ENCODE results near the gene ARID1B. TPM values are rescaled to one million over a fixed set of nuclear protein-coding genes. Genes with fewer than 3 reads are reported as not detected.

Gene ARID1B
- total and polyA plus RNA-seq, 4 donors: 49.8 to 90.9 (median 59.0) TPM

- peak in 1 of 6 donors; percentile 50 for DNase-seq (ENCODE audit: low read depth in 4 of 6, low spot score in 6 of 6)
- H3K9me3 ChIP-seq (ENCODE audit: control insufficient read depth, insufficient read depth, low read length): no peaks in the 10 kb centered on the region
- peaks cover 22% of the 10 kb centered on the region for H3K4me1 ChIP-seq (ENCODE audit: control insufficient read depth, insufficient read depth, low read length)
- H3K27ac ChIP-seq (ENCODE audit: low read depth, low read length): no peak overlapping the region
- no peaks in the 10 kb centered on the region for H3K27me3 ChIP-seq (ENCODE audit: control insufficient read depth, insufficient read depth, low read length)
- 71% methylated on average over 1 of the region's 6 CpGs for WGBS (ENCODE audit: insufficient coverage)
- no peak overlapping the region for H3K4me3 ChIP-seq (ENCODE audit: low read depth, low read length)
- H3K36me3 ChIP-seq (ENCODE audit: control insufficient read depth, insufficient read depth, low read length): peaks cover 11% of the 10 kb centered on the region
Measured at GRCh38 chr6:157091856-157092460, 314.8 kb downstream of the ARID1B start.

- Histone ChIP-seq H3K27me3 (ENCODE audit: control insufficient read depth, insufficient read depth, low read length) (no peaks in the 10 kb centered on the region), H3K36me3 (ENCODE audit: control insufficient read depth, insufficient read depth, low read length) (peaks cover 11% of the 10 kb centered on the region), H3K27ac (ENCODE audit: low read depth, low read length) (no peak overlapping the region), H3K9me3 (ENCODE audit: control insufficient read depth, insufficient read depth, low read length) (no peaks in the 10 kb centered on the region), H3K4me1 (ENCODE audit: control insufficient read depth, insufficient read depth, low read length) (peaks cover 22% of the 10 kb centered on the region), H3K4me3 (ENCODE audit: low read depth, low read length) (no peak overlapping the region)
- 69% methylated on average over 2 of the region's 6 CpGs for WGBS (ENCODE audit: insufficient coverage)
- no peak for DNase-seq (ENCODE audit: low read depth in 4 of 6, low spot score in 6 of 6)
Measured at GRCh38 chr6:157092736-157093135, 315.6 kb downstream of the ARID1B start.

GRCh38 chr6:157093536-157093935, 316.4 kb downstream of the ARID1B start:
- DNase-seq (ENCODE audit: low read depth in 4 of 6, low spot score in 6 of 6): no peak
- peaks cover 22% of the 10 kb centered on the region for H3K4me1 ChIP-seq (ENCODE audit: control insufficient read depth, insufficient read depth, low read length)
- no CpG with 5 or more reads among the region's 3 CpGs for WGBS (ENCODE audit: insufficient coverage)

GRCh38 chr6:157094038-157094437, 316.9 kb downstream of the ARID1B start:
- WGBS (ENCODE audit: insufficient coverage): 96% methylated on average over 3 of the region's 6 CpGs
- Histone ChIP-seq H3K27ac (ENCODE audit: low read depth, low read length) (no peak overlapping the region), H3K4me1 (ENCODE audit: control insufficient read depth, insufficient read depth, low read length) (peaks cover 22% of the 10 kb centered on the region), H3K27me3 (ENCODE audit: control insufficient read depth, insufficient read depth, low read length) (no peaks in the 10 kb centered on the region), H3K4me3 (ENCODE audit: low read depth, low read length) (no peak overlapping the region), H3K9me3 (ENCODE audit: control insufficient read depth, insufficient read depth, low read length) (no peaks in the 10 kb centered on the region), H3K36me3 (ENCODE audit: control insufficient read depth, insufficient read depth, low read length) (peaks cover 11% of the 10 kb centered on the region)
- no peak for DNase-seq (ENCODE audit: low read depth in 4 of 6, low spot score in 6 of 6)

More at GRCh38 chr6:157093536-157093935, 316.4 kb downstream of the ARID1B start:
- no peak overlapping the region for H3K27ac ChIP-seq (ENCODE audit: low read depth, low read length)
- no peak overlapping the region for H3K4me3 ChIP-seq (ENCODE audit: low read depth, low read length)
- peaks cover 11% of the 10 kb centered on the region for H3K36me3 ChIP-seq (ENCODE audit: control insufficient read depth, insufficient read depth, low read length)
- no peaks in the 10 kb centered on the region for H3K27me3 ChIP-seq (ENCODE audit: control insufficient read depth, insufficient read depth, low read length)
- H3K9me3 ChIP-seq (ENCODE audit: control insufficient read depth, insufficient read depth, low read length): no peaks in the 10 kb centered on the region

- Histone ChIP-seq H3K4me3 (ENCODE audit: low read depth, low read length) (no peak overlapping the region), H3K27me3 (ENCODE audit: control insufficient read depth, insufficient read depth, low read length) (no peaks in the 10 kb centered on the region), H3K4me1 (ENCODE audit: control insufficient read depth, insufficient read depth, low read length) (peaks cover 18% of the 10 kb centered on the region), H3K9me3 (ENCODE audit: control insufficient read depth, insufficient read depth, low read length) (no peaks in the 10 kb centered on the region), H3K36me3 (ENCODE audit: control insufficient read depth, insufficient read depth, low read length) (peaks cover 11% of the 10 kb centered on the region), H3K27ac (ENCODE audit: low read depth, low read length) (no peak overlapping the region)
- WGBS (ENCODE audit: insufficient coverage): 67% methylated on average over 6 of the region's 6 CpGs
- no peak for DNase-seq (ENCODE audit: low read depth in 4 of 6, low spot score in 6 of 6)
Measured at GRCh38 chr6:157095084-157095483, 317.9 kb downstream of the ARID1B start.

- WGBS (ENCODE audit: insufficient coverage): 100% methylated on average over 1 of the region's 5 CpGs
- Histone ChIP-seq H3K4me1 (ENCODE audit: control insufficient read depth, insufficient read depth, low read length) (peaks cover 17% of the 10 kb centered on the region), H3K4me3 (ENCODE audit: low read depth, low read length) (no peak overlapping the region), H3K9me3 (ENCODE audit: control insufficient read depth, insufficient read depth, low read length) (no peaks in the 10 kb centered on the region), H3K36me3 (ENCODE audit: control insufficient read depth, insufficient read depth, low read length) (peaks cover 10% of the 10 kb centered on the region), H3K27ac (ENCODE audit: low read depth, low read length) (no peak overlapping the region), H3K27me3 (ENCODE audit: control insufficient read depth, insufficient read depth, low read length) (no peaks in the 10 kb centered on the region)
- no peak for DNase-seq (ENCODE audit: low read depth in 4 of 6, low spot score in 6 of 6)
Measured at GRCh38 chr6:157095569-157095968, 318.4 kb downstream of the ARID1B start.

GRCh38 chr6:157096105-157096504, 318.9 kb downstream of the ARID1B start:
- no peak for DNase-seq (ENCODE audit: low read depth in 4 of 6, low spot score in 6 of 6)
- no peak overlapping the region for H3K4me3 ChIP-seq (ENCODE audit: low read depth, low read length)

GRCh38 chr6:157096522-157096921, 319.3 kb downstream of the ARID1B start:
- H3K9me3 ChIP-seq (ENCODE audit: control insufficient read depth, insufficient read depth, low read length): no peaks in the 10 kb centered on the region
- DNase-seq (ENCODE audit: low read depth in 4 of 6, low spot score in 6 of 6): no peak
- H3K27ac ChIP-seq (ENCODE audit: low read depth, low read length): no peak overlapping the region
- H3K4me1 ChIP-seq (ENCODE audit: control insufficient read depth, insufficient read depth, low read length): peaks cover 12% of the 10 kb centered on the region
- no peak overlapping the region for H3K4me3 ChIP-seq (ENCODE audit: low read depth, low read length)
- peaks cover 7% of the 10 kb centered on the region for H3K36me3 ChIP-seq (ENCODE audit: control insufficient read depth, insufficient read depth, low read length)
- WGBS (ENCODE audit: insufficient coverage): 44% methylated on average over 2 of the region's 7 CpGs
- H3K27me3 ChIP-seq (ENCODE audit: control insufficient read depth, insufficient read depth, low read length): no peaks in the 10 kb centered on the region

More at GRCh38 chr6:157096105-157096504, 318.9 kb downstream of the ARID1B start:
- 70% methylated on average over 2 of the region's 6 CpGs for WGBS (ENCODE audit: insufficient coverage)
- Histone ChIP-seq H3K36me3 (ENCODE audit: control insufficient read depth, insufficient read depth, low read length) (peaks cover 7% of the 10 kb centered on the region), H3K4me1 (ENCODE audit: control insufficient read depth, insufficient read depth, low read length) (peaks cover 12% of the 10 kb centered on the region), H3K9me3 (ENCODE audit: control insufficient read depth, insufficient read depth, low read length) (no peaks in the 10 kb centered on the region), H3K27ac (ENCODE audit: low read depth, low read length) (no peak overlapping the region), H3K27me3 (ENCODE audit: control insufficient read depth, insufficient read depth, low read length) (no peaks in the 10 kb centered on the region)

GRCh38 chr6:157097255-157097955, 320.2 kb downstream of the ARID1B start:
- no peaks in the 10 kb centered on the region for H3K9me3 ChIP-seq (ENCODE audit: control insufficient read depth, insufficient read depth, low read length)
- H3K27ac ChIP-seq (ENCODE audit: low read depth, low read length): no peak overlapping the region
- 34% methylated on average over 7 of the region's 16 CpGs for WGBS (ENCODE audit: insufficient coverage)
- H3K4me3 ChIP-seq (ENCODE audit: low read depth, low read length): no peak overlapping the region
- H3K4me1 ChIP-seq (ENCODE audit: control insufficient read depth, insufficient read depth, low read length): peaks cover 12% of the 10 kb centered on the region
- H3K36me3 ChIP-seq (ENCODE audit: control insufficient read depth, insufficient read depth, low read length): peaks cover 7% of the 10 kb centered on the region
- H3K27me3 ChIP-seq (ENCODE audit: control insufficient read depth, insufficient read depth, low read length): no peaks in the 10 kb centered on the region
- DNase-seq (ENCODE audit: low read depth in 4 of 6, low spot score in 6 of 6): peak in 2 of 6 donors; percentile 50 to 64

- no peak overlapping the region for H3K4me3 ChIP-seq (ENCODE audit: low read depth, low read length)
Measured at GRCh38 chr6:157098999-157099398, 321.8 kb downstream of the ARID1B start.

More at GRCh38 chr6:157098999-157099398, 321.8 kb downstream of the ARID1B start:
- Histone ChIP-seq H3K36me3 (ENCODE audit: control insufficient read depth, insufficient read depth, low read length) (peaks cover 7% of the 10 kb centered on the region), H3K27me3 (ENCODE audit: control insufficient read depth, insufficient read depth, low read length) (no peaks in the 10 kb centered on the region), H3K27ac (ENCODE audit: low read depth, low read length) (no peak overlapping the region), H3K4me1 (ENCODE audit: control insufficient read depth, insufficient read depth, low read length) (peaks cover 12% of the 10 kb centered on the region), H3K9me3 (ENCODE audit: control insufficient read depth, insufficient read depth, low read length) (no peaks in the 10 kb centered on the region)
- DNase-seq (ENCODE audit: low read depth in 4 of 6, low spot score in 6 of 6): no peak
- WGBS (ENCODE audit: insufficient coverage): 97% methylated on average over 6 of the region's 8 CpGs
